Measurements from ENCODE around the gene STK32B.
"Not testable (repeated sequence)": the region's sequence is repeated elsewhere in the genome, so short reads cannot be mapped to it uniquely, and the experiment has no call there.

STK32B gene

DNA sequence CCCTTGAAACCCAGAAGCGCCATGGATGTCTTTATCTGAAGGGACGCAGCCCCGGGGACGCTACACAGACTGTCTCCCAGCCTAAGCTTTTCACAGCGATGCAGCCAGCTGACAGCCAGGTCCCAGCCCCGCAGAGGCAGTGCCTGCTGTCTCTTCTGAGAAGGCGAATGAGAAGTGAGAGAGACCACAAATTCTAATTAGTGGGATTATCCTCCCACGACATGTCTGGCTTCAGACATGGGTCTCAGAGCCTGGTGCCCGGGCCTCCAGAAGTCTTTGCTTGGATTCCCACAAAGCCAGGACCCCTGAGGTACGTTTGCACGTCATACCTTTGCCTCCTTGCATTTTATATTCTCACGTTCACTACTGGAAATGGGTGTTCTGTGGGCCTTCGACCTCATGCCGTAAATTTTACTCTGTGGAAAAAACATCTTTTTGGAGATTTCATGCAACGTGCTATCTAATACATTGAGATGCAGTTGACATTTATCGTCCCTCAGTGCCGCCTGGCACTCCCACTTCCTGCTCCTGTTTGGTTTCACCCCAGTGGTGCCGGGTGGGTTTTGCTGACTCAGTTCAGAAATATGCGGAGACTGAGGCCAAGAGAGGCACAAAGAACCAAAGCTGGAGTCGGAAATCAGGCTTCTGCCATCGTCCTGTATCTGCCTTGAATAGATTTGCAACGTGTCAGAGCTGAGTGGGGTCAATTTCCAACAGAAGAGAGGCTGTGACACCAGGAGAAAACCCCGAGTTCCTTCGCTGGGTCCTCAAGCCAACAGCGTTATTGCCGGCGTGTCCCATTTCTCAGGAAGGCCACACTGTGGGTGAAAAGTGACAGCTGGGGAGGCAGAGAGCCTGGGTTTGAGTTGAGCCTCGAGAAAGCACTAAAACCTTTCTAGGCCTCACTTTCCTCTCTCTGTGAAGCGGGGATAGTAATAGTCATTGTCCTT is 114.4 kb downstream of the STK32B start:
- DNase-seq, result no peak

DNA sequence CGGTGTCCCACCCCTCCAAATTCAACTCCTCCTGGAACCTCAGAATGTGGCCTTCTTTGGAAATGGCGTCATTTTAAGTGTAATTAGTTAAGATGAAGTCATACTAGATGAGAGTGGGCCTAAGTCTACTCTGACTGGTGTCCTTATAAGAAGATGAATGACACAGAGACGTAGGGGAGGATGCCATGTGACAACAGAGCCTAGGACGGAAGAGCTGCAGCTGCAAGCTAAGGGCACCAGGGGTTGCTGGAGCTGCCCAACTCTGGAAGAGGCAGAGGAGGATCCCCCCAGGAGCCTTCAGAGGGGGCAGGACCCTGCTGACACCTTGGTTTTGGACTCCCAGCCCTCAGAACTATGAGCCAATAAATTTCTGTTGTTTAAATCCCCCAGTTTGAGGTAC is 115.1 kb downstream of the STK32B start:
- no peak for DNase-seq

DNA sequence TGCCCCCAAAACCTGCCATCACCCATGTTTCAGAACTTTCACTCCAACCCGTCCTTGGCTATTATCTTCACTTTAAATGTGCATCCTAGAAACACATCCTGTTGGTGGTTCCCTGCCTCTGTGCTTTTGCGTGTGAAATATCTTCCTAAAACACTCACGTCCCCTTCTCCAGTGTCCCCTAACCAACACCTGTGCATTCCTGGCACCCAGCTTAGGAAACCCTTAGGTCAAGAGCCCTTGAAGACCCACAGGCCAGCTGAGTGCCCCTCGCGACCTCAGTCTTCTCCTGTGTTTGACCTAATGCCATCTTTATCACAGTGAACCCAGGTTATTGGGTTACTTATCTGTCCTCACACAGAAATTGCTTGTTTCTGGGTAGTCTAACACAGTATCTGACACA is 117.6 kb downstream of the STK32B start:
- DNase-seq, result no peak

DNA sequence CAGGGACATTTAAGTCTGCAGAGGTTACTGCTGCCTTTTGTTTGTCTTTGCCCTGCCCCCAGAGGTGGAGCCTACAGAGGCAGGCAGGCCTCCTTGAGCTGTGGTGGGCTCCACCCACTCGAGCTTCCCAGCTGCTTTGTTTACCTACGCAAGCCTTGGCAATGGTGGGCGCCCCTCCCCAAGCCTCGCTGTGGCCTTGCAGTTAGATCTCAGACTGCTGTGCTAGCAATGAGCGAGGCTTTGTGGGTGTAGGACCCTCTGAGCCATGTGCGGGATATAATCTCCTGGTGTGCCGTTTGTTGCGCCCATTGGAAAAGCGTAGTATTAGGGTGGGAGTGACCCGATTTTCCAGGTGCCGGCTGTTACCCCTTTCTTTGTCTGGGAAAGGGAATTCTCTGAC is 124.6 kb downstream of the STK32B start:
- not testable (repeated sequence) for DNase-seq

DNA sequence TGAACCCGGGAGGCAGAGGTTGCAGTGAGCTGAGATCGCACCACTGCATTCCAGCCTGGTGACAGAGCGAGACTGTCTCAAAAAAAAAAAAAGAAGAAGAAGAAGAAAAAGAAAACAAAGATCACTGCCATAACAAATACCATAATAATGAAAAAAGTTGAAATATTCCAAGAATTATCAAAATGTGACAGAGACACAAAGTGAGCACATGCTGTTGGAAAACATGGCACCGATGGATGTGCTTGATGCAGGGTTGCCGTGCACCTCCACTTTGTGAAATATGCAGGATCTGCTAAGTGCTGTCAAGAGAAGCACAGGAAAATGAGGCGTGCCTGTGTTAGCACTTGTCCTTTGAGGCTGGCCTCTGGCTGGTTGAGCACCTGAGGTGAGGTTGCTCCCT is 133.3 kb downstream of the STK32B start:
- DNase-seq, result no peak

DNA sequence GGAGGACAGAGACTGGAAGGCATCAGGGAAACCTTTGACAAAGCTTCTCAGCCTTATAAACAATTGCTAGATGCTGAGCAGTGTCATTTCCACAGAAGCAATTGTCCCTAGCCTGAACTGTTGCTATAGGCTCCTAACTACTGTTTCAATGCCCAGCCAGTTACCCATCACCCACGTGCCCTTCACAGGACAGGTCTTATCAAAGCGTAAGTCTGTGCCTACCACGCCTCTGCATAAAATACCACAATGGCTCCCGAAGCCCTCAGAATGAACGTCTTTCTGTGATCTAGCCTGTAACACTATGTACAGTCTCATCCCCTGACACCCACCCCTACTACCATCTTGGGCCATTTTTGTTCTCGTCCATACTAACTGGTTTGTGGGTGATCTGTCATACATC is 134.3 kb downstream of the STK32B start:
- no peak for DNase-seq

DNA sequence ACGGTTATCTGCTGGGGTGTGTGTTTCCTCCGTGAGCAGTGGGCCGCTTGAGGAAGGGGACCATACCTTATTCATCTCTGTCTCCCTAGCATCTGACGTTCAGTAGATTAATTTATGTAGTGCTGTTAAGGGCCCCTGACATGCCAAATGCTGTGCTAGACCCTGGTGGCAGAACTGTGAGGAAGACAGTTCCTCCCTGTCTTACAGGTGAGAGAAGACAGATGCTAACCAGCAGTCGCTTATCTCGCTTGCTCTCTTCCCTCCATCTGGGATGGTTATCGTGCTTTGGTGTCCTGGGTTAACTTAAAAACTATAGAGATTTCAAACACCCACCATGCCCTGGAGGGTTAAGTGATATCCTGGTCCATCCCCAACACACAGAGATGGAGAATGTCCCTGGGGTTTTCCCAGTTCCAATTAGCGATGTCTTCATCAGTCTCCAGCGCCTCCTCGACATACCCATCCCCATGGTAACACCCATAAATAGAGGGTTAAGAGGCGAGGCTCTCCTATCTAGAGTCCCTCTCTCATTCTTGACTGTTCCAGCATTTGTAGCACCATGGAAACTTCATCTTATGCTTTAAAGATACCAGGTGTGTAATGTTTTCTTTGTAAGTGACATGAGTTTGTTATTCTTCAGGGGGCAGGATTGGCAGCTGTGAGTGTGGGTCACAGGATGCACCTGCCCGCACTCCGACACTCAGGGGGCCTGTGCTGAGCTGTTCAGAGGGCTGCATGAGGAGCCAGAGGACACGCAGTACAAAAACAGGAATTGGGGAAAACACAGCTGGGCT is 135.2 kb downstream of the STK32B start:
- no peak for DNase-seq

DNA sequence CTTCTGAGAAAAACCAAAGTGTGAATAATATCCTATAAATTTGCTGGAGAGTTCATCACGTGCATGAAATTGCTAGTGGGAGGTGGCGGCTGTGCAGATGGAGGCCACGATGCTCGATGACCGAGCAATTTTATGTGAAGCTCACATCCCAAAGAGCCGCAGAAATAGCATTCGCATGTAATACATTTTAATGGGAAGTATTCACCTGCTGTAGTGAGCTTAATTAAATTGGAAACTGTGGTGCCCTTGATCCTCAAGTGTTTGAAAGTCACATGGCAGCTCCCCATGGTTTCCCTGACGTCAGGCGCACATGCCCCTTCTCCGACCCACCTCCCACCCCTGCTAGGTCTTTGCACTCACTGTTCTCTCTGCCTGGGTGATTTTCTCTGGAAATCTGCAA is 136.8 kb downstream of the STK32B start:
- DNase-seq, result no peak

DNA sequence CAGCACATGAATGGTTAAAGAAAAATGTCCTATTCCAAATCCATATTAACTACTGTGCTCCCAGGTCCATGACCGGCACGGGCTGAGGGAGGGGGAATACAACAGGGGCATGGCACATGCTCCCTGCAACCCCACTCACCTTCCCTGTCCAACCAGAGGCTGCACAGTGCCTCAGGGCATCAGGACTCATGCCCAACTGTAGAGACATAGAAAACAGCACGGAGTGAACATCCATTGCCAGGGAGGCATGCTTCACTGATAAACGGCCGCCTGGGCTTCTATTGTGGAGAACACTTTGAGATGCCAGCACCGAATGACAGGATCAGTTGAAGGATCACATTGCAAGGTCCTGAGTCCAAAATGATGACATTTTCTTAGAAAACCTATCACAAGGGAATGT is 140.6 kb downstream of the STK32B start:
- DNase-seq, result no peak

DNA sequence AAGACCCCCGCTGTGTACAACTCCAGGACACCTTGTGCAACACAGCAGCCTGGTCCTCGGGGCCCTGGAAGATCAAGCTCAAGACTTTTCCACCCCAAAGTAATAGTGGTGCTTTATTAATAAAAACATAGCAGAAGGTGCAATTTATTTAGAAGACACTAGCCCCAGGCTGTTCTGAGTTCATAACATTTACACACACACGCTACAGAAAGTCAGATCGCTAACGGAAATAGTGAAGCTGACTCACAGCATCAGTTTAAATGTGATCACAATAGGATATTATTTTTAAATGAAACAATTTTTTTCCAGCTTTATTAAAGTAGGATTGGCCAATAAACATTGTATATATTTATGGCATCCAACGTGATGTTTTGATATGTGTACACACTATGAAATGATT is 141.0 kb downstream of the STK32B start:
- no peak for DNase-seq

DNA sequence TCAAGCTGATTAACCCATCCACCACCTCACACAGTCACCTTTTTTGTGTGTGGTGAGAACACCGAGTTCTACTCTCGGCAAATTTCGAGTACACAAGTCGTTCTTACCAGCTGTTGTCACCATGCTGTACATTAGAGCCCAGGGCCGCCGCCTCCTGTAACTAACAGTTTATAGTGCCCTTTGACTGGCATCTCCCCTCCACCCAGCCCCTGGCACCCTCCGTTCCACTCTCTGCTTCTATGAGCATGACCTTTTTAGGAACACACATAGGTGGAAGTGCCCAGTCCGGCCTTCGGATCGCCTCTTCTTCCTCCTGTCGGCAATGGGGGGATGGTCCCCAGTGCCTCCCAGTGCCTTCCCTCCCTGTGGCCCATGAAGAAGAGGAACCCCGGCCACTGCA is 141.4 kb downstream of the STK32B start:
- DNase-seq, result no peak

DNA sequence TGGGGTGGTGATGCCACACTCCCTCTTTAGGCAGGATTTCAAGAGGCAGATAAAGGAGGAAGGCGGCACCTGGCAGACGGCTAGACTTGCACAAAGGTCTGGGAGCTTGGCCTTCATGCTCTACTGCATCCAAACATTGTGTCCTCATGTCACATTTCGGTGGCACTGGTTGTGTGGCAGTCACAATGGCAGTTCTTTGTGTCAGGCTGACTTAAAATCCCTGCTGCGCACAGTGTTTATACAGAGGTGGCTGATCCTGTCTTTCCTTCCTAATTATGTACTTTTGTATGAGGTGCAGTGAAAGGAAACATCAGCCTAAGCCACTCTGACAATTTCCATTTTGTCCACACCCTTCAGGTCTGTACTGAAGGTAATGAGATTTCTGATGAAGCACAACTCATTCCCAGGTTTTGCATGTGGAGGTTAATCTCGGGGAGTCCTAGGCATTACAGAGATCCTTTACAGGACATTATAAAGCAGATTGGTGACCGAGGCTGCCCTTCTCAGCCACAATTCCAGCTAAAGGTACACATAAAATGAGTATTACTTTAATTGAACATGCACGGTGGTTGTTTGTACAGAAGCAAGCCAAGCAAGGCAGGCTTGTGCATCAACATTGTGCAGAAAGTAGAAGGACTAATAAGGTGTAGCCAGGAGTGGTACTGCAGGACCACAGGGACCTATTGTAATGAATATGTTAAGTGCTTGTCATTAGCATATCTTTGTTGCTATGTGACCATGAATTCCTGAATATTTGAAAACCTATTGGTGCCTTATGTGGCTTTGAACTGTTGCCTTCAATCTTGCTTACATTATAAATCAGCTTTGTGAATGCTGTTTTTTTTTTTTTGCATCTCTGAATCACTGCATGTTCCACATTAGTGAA is 147.6 kb downstream of the STK32B start:
- no peak for DNase-seq

DNA sequence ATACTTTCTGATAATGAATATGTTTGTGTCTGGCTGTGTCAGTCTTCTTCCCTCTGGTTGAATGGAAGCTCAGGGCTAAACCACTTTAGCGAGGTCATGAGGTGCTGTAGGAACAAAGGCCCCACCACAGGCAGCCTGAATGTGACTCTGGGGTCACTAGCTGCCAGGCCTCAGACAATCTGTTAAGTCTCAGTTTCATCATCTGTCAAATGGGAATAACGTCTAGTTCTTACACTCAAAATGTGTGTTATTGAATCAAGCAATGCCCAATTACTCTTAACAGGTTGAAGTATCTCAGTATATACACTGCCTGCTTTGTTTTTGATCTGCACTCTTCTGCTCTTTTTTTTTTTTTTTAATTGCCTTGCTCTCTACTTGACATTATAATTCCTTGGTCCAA is 148.6 kb downstream of the STK32B start:
- no peak for DNase-seq

DNA sequence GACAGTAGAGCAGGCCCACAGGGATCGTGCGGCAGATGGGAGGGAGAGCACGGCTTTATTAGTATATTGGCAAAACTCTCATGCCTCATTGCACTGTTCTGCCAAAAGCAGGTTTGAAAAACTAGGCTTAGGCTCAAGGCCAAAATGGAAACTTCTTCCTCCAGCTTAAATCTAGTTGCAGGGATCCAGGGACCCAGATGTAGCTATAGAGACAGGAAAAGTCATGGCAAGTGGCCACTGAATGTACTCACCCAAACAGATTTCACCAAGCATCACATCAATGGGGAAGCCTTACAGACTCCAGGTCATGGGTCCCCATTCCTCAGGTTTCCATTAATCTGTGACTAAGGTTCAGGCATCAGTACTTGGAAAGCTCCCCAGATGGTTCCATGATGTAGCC is 149.2 kb downstream of the STK32B start:
- DNase-seq, result no peak

DNA sequence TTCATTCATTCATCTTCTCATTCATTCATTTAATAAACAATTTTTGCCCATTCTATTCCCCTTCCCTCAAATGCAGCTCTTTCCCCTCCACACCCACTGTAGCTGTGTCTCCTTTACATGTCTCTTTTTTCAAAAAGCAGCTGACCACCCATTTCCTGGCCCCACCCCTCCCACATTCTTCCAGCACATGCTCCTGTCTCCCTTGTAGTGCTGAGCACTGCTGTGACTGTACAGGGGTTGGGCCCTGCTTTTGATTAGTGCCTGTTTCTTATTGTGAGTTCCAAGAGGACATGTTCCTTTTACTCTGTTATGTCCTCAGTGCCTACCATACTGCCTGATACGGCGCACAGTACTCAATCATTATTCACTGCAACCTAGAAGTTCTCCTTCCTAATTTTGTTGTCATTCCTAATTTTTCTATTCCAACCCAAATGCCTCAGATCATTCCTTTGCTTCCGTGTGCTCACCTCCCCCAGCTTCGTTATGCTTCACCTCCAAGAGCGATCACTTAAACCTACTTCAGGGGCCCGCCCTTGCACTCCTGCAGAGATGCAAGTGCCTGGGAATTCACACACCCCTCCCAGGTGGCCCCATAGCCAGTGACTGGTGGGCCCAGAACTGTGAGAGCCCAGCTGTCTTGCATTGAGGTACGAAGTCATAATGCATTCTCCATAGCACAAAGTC is 152.2 kb downstream of the STK32B start:
- no peak for DNase-seq

DNA sequence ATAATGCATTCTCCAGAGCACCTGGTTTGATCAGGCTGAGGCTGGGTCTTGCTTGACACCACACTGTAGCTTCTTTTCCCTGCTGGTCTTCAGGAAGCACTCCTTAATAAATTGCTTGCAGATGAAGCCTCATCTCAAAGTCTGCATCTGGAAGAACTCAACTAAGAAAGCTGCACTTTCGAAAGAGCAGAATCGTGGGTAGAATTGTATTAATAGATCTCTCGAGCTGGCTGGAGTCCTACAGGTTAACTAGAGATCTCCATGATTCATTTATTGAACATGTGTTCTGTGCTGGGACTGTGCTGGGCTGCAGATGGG is 152.7 kb downstream of the STK32B start:
- DNase-seq, result no peak

DNA sequence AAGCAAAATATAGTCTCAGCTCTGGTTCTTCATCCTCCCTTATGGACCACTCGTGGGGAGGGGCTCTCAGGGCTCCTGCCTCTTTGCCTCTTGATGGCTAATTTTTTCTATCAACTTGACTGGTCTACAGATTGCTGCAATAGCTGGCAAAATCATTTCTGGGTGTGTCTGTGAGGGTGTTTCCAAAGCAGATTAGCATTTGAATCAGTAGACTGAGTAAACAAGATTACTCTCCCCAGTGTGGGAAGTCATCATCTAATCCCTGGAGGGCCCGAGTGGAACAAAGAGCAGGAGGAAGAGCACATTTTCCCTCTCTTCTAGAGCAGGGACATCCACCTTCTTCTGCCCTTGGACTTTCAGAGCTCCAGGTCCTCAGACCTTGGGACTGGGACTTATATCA is 153.5 kb downstream of the STK32B start:
- no peak for DNase-seq

DNA sequence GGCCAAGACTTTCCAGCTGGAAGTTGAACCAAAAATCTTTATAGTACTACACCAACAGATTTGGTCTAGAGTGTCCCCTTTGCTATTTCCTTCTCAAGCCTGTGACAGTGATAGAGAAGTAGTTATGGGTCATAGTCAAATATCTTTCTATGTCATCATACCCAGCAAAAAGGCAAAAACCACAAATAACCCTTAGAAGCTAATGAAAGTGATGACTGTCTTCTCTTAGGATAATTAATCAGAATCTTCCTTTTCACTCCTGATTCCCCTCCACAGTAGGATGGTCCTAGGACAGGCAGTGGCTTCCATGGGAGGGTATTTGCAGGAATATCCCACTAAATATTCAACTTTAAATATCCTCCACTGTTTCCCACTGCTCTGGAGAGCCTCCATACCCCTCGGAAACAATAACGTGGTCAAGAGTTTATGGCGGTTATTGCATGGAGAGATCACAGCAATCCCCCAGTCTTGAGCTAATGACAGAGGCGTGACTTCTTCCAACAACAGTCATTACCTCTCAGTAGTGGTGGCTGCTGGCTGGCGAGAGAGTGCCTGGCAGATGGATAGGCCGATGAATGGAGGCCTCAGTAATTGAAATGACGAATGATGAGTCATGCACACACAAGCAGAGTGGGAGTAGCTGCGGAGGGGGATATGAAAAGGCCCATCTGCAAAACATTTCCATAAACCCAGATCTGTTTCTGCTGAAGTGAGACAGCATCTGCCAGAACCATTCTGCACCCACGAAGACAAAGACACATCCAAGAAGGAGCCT is 154.9 kb downstream of the STK32B start:
- no peak for DNase-seq

DNA sequence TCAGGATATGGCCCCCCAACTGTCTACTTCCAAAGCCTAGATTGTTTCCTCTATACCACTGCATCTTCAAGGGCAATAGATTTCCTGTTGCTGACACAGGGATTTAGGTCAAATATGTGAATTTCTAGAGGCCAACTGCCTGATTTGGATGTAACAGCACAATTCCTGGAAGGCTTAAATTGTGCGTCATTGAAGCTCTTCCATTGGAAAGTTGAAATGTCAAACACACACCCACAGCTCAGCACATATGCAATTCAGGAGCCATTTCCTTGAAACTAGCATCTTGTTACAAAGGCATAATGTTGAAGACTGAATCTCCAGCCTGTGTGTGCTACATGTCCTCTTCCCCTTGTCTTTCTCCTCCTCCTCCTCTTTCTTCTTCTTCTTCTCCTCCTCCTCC is 158.6 kb downstream of the STK32B start:
- DNase-seq, result no peak

DNA sequence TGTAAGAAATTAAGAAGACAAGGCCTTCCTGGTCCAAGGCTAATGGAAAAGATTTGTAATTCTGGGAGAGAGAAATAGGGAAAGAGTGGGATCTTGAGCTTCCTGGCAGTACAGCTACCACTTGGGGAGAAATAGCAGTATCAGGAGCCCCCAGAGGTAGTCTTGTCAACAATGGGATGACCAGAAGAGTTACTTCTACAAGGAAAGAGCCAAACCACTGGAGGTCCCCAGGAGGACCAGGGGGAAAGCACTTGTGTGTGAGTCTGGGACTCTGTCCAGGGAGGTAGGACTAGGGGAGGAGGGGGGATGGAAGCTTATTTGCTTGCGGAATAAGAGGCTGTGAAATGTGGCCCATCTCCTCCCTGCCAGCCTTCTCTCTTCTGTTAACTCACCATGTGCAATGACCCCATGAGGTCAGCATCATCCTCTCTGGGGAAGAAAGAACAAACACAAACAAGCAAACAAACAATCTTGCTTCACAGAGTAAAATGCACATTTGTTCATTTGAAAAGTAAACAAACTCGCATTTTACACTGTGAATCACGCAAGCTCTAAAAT is 160.1 kb downstream of the STK32B start:
- DNase-seq, result no peak

DNA sequence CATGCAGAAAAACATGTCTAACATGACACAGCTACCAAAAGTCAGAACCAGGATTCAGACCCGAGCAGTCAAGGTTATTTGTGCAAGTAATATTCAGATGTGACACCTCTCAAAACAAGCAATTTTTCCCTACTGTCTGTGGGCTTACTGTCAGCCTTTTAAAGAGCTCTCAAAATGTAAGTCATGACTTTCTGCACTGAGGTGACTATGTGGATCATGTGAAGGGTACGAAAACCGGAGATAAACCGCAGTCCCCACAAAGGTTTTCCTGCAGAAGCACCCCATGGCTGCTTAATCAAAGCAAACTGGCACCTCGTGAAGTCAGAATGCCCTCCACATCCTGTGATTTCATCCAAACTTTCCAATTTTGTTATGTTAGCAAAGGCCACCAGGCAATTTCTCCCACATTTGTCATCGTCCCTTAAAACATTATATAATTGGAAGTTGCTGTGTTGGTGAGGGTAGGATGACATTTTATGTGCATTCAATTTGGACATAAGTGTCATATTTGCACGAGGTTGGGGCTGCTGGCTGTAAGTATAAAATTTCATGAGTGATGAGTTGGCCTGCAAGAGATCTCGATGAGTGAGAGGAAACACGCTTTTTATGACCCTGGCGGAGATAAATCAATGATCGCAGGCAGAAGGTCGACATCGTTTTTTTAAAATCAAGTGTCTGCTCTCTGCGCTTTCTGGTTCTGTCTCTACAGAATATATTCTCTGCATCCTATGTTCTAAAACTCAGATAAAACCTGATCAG is 161.2 kb downstream of the STK32B start:
- no peak for DNase-seq
